ENCODE results near the gene TNIP2.
"Not testable (repeated sequence)": the region's sequence is repeated elsewhere in the genome, so short reads cannot be mapped to it uniquely, and the experiment has no call there.

Gene TNIP2

GRCh38 chr4:2767705-2768074 is 11.6 kb upstream of the TNIP2 start:
- DNase-seq: no peak

GRCh38 chr4:2767046-2767704 is 11.0 kb upstream of the TNIP2 start:
- no peak for DNase-seq

GRCh38 chr4:2765832-2766526 is 9.8 kb upstream of the TNIP2 start:
- DNase-seq: no peak

DNA sequence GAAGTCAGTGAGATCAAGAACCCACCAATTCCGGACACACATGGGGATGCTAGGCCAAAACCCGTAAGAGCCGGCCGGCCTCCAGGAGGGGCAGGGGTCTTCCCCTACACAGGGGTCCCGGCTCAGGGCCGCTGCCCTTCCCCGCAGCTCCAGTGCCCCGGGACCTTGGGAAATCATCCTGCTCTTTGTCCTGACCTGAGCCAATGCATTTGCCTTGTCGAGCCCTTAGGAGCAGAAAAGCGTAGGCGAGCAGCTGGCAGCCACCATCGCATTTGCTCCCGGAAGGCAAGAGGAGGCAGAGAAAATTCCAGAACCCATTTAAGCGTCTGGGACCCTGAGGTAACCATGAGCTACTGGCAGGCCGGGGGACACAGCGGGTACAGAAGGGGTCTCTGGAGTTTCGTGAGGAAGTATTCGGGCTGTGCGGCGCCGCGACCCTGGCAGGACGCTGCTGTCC is 7.4 kb upstream of the TNIP2 start:
- no peak for DNase-seq

- not testable (repeated sequence) for DNase-seq
These were observed 6.6 kb upstream of the TNIP2 start for GRCh38 chr4:2762486-2763370.

DNA sequence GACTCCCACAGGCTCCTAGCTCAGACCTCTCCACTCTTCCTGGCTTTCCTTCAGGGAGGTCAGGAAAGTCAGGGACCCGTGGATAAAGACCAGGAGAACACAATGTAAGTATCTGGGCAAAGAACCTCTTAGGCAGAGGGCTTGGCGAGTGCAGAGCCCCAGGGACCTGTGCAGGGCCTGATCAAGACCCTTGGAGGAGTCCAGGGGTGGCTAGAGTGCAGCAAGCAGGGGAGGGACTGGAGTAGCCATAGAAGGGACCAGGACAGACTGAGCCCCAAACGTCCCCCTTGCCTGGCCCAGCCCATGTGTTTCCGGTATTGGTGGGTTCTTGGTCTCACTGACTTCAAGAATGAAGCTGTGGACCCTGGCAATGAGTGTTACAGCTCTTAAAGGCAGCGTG is 5.9 kb upstream of the TNIP2 start:
- DNase-seq: no peak

DNA sequence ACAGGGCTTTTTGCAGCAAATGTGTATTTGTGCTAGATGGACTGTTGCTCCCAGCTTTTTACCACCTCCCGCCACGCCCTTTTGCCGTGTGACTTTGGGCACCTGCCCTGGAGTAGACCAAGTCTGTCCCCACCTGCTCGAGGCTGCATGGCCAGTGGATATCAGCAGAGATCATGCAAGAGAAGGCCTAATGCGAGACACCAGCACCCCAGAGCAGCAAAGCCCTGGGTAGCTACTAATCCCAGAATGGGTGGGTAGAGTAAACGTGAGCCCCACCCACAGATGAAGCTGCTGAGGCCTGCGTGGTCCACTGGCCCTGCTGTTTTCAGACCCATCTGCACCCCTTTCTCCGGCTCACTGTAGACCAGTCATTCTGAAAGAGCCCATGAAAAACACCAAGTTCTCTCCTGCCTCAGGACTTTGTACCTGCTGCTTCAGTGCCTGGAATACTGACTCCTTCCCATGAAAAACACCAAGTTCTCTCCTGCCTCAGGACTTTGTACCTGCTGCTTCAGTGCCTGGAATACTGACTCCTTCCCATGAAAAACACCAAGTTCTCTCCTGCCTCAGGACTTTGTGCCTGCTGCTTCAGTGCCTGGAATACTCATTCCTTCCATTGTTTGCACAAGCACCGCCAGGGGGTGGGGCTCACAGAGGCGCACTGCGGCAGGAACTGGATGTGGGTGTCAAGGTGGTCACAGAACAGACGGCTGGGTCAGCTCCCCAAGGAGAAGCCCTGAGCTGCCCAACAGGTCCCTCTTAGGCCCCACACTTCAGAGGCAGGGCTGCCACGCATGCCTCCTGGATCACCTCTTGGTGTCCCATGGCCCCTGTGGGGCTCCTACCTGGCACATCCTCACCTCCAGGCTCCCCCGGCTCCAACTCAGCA is 5.1 kb upstream of the TNIP2 start:
- DNase-seq: no peak

DNA sequence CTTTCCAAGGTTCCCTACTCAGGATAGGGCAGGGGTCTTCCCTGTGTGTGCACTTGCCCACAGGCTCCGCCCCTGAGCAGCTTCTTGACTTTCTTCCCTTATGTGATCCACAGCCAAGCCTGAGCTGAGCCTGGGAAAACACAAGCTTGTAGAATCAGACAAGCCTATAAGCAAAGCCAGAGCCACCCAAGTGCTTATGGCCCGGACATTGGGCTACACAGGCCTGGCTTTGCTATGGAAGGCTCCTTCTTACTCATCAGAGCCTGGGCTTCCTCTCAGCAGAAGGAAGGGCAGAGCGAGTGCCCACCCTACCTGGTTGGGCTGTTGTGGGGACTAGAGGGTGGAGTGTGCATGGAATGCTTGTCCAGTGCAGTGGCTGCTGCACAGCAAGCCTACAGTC is 1.3 kb upstream of the TNIP2 start:
- no peak for DNase-seq

DNA sequence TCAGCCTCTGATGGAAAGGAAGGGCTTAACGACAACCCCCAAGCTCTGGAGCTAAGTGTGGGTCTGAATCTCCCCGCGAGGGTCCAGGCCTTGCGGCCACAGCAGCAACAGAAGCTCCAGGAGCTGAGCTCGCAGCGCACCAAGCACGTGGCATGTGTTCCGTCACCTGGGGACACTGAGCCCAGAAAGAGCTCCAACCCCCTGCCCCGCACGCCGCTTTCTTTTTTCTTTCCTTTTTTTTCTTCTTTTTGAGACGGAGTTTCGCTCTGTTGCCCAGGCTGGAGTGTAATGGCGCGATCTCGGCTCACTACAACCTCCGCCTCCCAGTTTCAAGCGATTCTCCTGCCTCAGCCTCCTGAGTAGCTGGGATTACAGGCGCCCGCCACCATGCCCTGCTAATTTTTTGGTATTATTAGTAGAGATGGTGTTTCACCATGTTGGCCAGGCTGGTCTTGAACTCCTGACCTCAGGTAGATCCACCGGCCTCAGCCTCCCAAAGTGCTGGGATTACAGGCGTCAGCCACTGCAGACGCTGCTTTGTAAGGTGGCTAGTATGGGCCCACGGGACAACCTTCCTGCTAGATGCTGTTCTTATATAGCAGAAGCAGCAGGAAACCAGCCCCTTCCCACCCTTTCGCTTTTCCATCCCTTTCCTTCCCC is 685 bp upstream of the TNIP2 start:
- no peak for DNase-seq

- peak; percentile 39 for DNase-seq
These were observed 1.0 kb downstream of the TNIP2 start for GRCh38 chr4:2754848-2755819.

- no peak for DNase-seq
These were observed 2.7 kb downstream of the TNIP2 start for GRCh38 chr4:2753436-2753835.

GRCh38 chr4:2750719-2751605 is 5.2 kb downstream of the TNIP2 start:
- no peak for DNase-seq

DNA sequence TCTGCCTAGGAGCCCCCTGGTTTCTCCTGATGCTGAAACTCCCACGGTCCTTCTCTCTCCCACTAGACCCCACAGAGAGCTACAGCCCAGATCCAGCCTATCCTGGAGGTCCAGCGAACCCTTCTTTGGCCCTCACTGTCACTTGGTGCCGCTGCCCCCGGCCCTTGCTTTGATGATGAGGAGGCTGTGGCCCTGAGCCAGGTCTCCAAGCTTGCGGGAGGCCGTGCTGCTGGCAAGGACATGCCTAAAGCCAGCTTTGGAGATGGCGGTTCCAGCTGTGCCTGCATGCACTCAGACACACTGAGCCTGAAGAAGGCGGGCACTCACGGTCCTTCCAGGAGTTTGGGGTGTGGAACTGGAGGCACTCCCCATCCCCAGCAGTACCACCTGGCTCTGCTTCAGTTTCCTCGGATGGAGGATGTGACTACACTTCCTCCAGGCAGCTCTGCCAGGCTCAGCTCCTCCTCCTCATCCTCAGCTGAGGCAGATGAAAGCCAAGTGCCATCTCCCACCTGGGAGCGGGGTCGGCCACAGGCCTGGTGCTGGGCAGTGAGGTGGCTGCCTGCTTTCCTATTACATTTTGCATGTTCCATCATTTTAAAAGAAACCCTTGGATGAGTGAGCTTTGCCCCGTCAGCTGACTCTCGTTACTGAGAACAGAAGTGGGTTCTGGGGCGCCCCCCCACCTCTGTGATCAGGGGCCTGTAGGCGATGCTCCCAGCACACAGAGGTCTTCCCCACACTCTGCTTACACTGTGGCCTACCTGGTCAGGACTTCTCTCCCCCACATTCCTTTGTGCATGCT is 9.0 kb downstream of the TNIP2 start:
- DNase-seq: no peak

- no peak for DNase-seq
These were observed 9.9 kb downstream of the TNIP2 start for GRCh38 chr4:2745981-2746806.

GRCh38 chr4:2745516-2745915 is 10.6 kb downstream of the TNIP2 start:
- DNase-seq: no peak

GRCh38 chr4:2744576-2745270 is 11.4 kb downstream of the TNIP2 start:
- DNase-seq: no peak
